HFFc6 (cell line): Measurements from ENCODE around the gene PEPD. TPM values are rescaled to one million over a fixed set of nuclear protein-coding genes. Genes with fewer than 3 reads are reported as not detected.

Experiments
- DNase-seq: peaks from one replicate; pipeline ENCODE4 v3.0.0-alpha.2; 2018
- H3K27ac Mint-ChIP-seq: 2 replicates; pipeline ENCODE4 v1.8.0; 2020; ENCODE audit warnings: mild to moderate bottlenecking, mixed read lengths
- H3K27me3 Mint-ChIP-seq: 2 replicates; pipeline ENCODE4 v1.8.0; 2021; ENCODE audit warnings: mild to moderate bottlenecking, moderate library complexity, mixed read lengths; ENCODE audit not compliant: insufficient read depth
- H3K36me3 Mint-ChIP-seq: 2 replicates; pipeline ENCODE4 v1.8.0; 2021; ENCODE audit warnings: low read depth, mixed read lengths
- H3K4me1 Mint-ChIP-seq: 2 replicates; pipeline ENCODE4 v1.8.0; 2020; ENCODE audit warnings: low read depth, mixed read lengths
- H3K4me3 Mint-ChIP-seq: 2 replicates; pipeline ENCODE4 v1.8.0; 2020; ENCODE audit warnings: mild to moderate bottlenecking, moderate library complexity, mixed read lengths
- H3K9me3 Mint-ChIP-seq: 2 replicates; pipeline ENCODE4 v1.8.0; 2020; ENCODE audit warnings: mild to moderate bottlenecking, mixed read lengths
- total RNA-seq, 6 experiments: library from RNA; stranded (reverse); fragmentation: NEBNext Ultra II Directional; extraction: Animal tissue kit (Norgen Biotek cat#: 25700); gene quantifications; 2 replicates in 1 of 6; 3 replicates in 5 of 6; pipeline ENCODE4 v1.2.3, GENCODE V29; 2021
- TF ChIP-seq, protein P1 (sequence below): fragments of 200-600 bp; sonication (generic); IDR thresholded peaks from 2 replicates; pipeline ENCODE4 v1.5.0; 2021; ENCODE audit warnings: antibody characterized with exemption, mild to moderate bottlenecking

The PEPD gene
- total RNA-seq, 6 experiments from 2014 or later: 57.0 to 76.9 (median 67.6) TPM

DNA sequence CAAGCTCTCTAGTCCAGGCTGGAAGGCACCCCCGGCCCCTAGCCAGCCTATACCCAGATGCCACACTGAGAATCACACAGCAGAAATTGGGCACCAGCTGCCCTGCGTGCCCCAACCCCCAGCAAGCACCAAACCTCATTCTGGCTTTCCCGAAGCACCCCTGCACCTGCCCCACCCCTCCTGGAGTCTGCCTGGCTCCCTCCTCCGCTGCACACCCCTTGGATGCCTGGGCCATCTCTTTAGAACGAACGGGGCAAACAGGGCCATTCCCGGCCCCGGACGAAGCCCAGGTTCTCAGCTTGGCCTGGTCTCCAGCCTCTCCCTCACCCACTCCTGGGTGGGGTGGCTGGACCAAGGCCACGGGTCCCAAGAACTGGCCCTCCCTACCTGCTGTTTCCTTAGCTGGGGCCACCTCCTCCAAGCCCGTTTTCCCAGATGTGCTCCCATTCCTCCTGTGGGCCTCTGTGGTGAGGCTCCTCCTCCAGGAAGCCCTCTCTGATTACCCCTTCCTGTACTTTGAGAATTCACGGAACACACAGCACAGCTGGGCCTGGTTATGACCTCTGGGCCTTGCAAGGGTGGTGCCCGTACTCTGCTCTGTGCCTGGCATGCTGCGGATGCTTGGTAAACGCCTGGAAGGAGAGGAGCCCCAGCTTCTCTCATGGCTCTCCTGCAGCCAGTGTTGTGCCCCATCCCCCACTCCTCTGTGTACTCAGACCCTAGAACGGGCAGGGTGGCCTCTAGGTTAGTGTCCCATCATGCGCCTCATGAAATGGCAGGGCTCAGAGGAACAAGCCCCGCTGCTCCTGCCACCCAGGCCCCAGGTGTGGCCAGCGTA, 126.6 kb downstream of the PEPD start:
- TF ChIP-seq, protein P1, sequence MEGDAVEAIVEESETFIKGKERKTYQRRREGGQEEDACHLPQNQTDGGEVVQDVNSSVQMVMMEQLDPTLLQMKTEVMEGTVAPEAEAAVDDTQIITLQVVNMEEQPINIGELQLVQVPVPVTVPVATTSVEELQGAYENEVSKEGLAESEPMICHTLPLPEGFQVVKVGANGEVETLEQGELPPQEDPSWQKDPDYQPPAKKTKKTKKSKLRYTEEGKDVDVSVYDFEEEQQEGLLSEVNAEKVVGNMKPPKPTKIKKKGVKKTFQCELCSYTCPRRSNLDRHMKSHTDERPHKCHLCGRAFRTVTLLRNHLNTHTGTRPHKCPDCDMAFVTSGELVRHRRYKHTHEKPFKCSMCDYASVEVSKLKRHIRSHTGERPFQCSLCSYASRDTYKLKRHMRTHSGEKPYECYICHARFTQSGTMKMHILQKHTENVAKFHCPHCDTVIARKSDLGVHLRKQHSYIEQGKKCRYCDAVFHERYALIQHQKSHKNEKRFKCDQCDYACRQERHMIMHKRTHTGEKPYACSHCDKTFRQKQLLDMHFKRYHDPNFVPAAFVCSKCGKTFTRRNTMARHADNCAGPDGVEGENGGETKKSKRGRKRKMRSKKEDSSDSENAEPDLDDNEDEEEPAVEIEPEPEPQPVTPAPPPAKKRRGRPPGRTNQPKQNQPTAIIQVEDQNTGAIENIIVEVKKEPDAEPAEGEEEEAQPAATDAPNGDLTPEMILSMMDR: no peak
- peak overlapping the region; percentile 77 for H3K27ac Mint-ChIP-seq
- no peaks in the 10 kb centered on the region for H3K36me3 Mint-ChIP-seq
- no peak for DNase-seq
- peaks cover 26% of the 10 kb centered on the region for H3K4me1 Mint-ChIP-seq
- H3K9me3 Mint-ChIP-seq: no peaks in the 10 kb centered on the region
- peaks cover 4% of the 10 kb centered on the region for H3K27me3 Mint-ChIP-seq
- H3K4me3 Mint-ChIP-seq: peak overlapping the region; percentile 30; the same call in 1 of the 2 replicates

DNA sequence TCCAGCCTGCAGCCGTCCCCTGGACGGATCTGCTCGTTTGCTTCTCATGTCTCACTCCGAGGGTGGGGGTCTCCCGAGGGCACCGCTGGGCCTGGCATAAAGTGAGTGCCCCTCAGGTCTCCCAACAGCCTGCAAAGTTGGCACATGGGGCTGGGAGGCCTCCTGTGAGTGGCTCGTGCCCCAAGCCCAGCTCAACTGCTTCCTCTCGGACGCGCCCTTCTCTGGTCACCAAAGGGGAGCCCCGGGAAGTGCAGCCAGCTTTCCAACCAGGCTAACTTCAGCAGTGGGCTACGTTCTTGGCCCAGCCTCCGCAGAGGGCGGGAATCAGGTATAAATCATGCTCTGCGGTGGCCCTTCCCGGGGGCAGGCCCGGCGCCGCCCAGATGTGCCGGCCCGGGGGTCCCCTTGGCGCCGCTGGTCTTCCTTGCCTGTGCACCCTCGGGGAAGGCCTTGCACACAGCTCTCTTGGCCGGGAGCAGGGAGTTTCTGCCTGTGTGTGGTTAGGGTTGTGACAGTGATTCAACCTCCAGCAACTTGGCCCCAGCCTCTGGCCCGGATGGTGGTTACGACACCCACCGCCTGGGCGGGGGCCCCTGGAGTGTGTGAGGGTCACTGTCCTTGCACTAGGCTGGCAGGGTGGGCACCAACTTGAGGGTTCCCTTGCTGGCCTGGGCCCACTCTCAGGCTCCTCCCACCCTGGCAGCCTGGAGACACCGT, 127.4 kb downstream of the PEPD start:
- H3K9me3 Mint-ChIP-seq: no peaks in the 10 kb centered on the region
- TF ChIP-seq, protein P1: no peak
- peaks cover 26% of the 10 kb centered on the region for H3K4me1 Mint-ChIP-seq
- peak overlapping the region; percentile 77 for H3K27ac Mint-ChIP-seq
- H3K27me3 Mint-ChIP-seq: peaks cover 4% of the 10 kb centered on the region
- H3K4me3 Mint-ChIP-seq: peak overlapping the region; percentile 43
- DNase-seq: peak; percentile 64
- no peaks in the 10 kb centered on the region for H3K36me3 Mint-ChIP-seq

DNA sequence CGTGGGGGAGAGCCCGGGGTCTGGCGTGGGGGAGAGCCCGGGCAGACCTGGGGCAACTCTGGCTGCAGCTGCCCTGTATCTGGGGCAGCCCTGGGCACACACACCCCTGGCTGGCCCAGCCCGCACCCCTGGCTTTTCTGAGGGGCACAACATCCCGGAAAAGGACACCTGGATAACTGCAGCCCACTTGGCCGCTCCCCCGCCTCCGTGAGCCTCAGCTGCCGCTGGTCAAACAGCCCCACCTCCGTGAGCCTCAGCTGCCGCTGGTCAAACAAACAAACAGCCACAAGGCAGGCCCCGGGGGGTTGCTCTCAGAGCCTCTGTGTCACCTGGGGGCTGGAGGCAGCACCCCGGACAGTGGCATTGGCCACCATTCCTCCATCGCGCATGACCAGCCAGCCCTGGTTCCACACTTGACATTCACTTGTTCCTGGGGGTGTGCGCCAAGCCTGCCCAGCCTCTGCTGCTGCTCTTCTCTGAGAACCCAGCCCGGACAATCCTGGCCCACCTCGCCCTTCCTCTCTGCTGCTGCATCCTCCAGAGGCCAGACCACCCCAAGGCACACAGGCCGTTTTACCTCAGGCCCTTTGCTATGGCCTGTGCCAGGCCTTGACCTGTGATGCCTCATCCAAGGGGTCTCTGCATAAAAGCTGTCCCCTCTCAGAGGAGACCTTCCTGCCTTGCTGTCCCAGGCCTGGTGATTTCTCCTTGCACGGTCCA, 128.1 kb downstream of the PEPD start:
- no peaks in the 10 kb centered on the region for H3K9me3 Mint-ChIP-seq
- no peak for DNase-seq
- peak overlapping the region; percentile 77 for H3K27ac Mint-ChIP-seq
- TF ChIP-seq, protein P1: no peak
- H3K4me3 Mint-ChIP-seq: peak overlapping the region; percentile 43; the same call in 1 of the 2 replicates
- peaks cover 26% of the 10 kb centered on the region for H3K4me1 Mint-ChIP-seq
- peaks cover 4% of the 10 kb centered on the region for H3K27me3 Mint-ChIP-seq
- no peaks in the 10 kb centered on the region for H3K36me3 Mint-ChIP-seq

DNA sequence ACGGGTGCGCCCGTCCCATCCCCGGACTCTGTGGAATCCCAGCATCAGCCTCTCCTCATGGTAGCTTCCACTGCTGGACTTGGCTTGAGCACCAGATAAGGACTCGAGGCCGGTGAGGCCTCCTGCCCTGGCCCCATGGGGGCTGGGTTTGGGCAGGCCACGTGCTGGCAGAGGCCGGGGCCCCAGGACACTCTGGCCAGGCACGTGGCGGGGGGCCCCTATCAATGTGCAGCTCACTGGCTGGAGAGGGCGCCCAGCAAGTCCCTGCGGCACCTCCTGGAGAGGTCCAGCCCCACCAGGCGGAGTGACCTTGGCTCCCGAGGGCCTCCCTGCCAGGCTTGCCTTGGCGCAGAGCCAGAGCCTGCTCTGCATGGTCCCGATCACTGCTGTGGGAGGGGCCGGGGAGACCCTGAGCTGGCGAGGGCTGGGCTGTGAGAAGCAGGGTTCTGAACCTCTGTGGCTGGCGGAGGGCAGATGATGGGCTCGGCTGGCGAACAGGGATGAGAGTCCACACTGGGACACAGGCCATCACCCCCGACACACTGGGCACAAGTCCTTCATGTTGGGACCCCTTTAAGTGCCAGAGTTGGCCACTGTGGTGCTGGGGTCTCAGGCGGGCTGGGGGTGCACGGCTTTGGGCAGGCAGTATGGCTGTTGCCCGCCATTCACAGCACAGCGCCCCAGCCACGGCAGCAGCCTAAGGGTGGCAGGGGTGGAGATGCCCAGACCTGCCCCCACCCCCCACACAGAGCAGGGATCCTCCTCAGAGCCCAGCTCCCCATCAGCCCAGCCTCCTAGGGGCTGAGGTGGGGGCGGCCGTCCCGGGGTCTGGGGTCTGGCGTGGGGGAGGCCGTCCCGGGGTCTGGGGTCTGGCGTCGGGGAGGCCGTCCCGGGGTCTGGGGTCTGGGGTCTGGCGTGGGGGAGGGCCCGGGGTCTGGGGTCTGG, 129.0 kb downstream of the PEPD start:
- H3K4me3 Mint-ChIP-seq: no peak overlapping the region
- H3K27me3 Mint-ChIP-seq: peaks cover 4% of the 10 kb centered on the region
- TF ChIP-seq, protein P1: no peak

More for the DNA sequence above, 129.0 kb downstream of the PEPD start:
- no peak for DNase-seq
- Mint-ChIP-seq H3K9me3 (no peaks in the 10 kb centered on the region), H3K36me3 (no peaks in the 10 kb centered on the region), H3K27ac (no peak overlapping the region), H3K4me1 (peaks cover 26% of the 10 kb centered on the region)
